Aorta (tissue), 5 donors: ENCODE results near the gene SPATA13. TPM values are rescaled to one million over a fixed set of nuclear protein-coding genes. Genes with fewer than 3 reads are reported as not detected.
"Not testable (repeated sequence)": the region's sequence is repeated elsewhere in the genome, so short reads cannot be mapped to it uniquely, and the experiment has no call there.

Experiments used
- ATAC-seq: fragments of 200-7000 bp; cut with Tn5 transposase; one replicate; pipeline ENCODE4 v1.9.1; 2022; ENCODE audit warnings: moderate library complexity; ENCODE audit not compliant: low FRiP score
- DNase-seq, 2 donors: peaks; one replicate each; pipeline ENCODE4 v3.0.0-alpha.2; 2020
- H3K27ac ChIP-seq, 2 donors: one replicate each; pipeline ENCODE4 v1.5.1; 2013; ENCODE audit warnings: low read length in 2 of 2, mild to moderate bottlenecking in 2 of 2, moderate library complexity in 2 of 2, control low read depth in 1 of 2, inconsistent platforms in 1 of 2, low read depth in 1 of 2
- H3K27me3 ChIP-seq, 2 donors: one replicate each; pipeline ENCODE4 v1.6.1; 2013; ENCODE audit warnings: control low read depth in 1 of 2, low read length in 1 of 2, mild to moderate bottlenecking in 1 of 2, moderate library complexity in 1 of 2; ENCODE audit not compliant: insufficient read depth in 2 of 2, control insufficient read depth in 1 of 2
- H3K36me3 ChIP-seq, 2 donors: one replicate each; pipeline ENCODE4 v1.6.1; 2013; ENCODE audit warnings: control low read depth in 1 of 2, low read length in 1 of 2, mild to moderate bottlenecking in 1 of 2; ENCODE audit not compliant: insufficient read depth in 2 of 2, control insufficient read depth in 1 of 2
- H3K4me1 ChIP-seq, 2 donors: one replicate each; pipeline ENCODE4 v1.6.1; 2013; ENCODE audit warnings: low read length in 2 of 2, control low read depth in 1 of 2, mild to moderate bottlenecking in 1 of 2, moderate library complexity in 1 of 2; ENCODE audit not compliant: insufficient read depth in 2 of 2, control insufficient read depth in 1 of 2
- H3K4me3 ChIP-seq, 2 donors: one replicate each; pipeline ENCODE4 v1.5.1; 2013; ENCODE audit warnings: low read length in 2 of 2, control low read depth in 1 of 2, mild to moderate bottlenecking in 1 of 2
- H3K9me3 ChIP-seq: one replicate; pipeline ENCODE4 v1.6.1; 2013; ENCODE audit warnings: mild to moderate bottlenecking, low read length; ENCODE audit not compliant: control insufficient read depth
- WGBS, 2 donors: extraction: QIAGEN DNeasy Blood & Tissue Kit; methylation state at CpG; one replicate each; pipeline ENCODE4 v1.1.7; 2013; 5-methylcytosine and 5-hydroxymethylcytosine counted together
- intact Hi-C, 2 donors: fragments of 100-400 bp; cut with DNase I; formaldehyde crosslinking; loops; one replicate each; pipeline versions ENCODE4 v1.14.2 to v1.15.0; 2022
- polyA plus RNA-seq, 2 donors: library from polyadenylated mRNA; stranded (reverse); fragments of 200-250 nt; gene quantifications; one replicate each; pipeline ENCODE4 v1.2.3, GENCODE V29; 2013
- total RNA-seq, 2 donors: library from RNA; stranded (reverse); fragmentation: NEBNext Ultra II Directional; extraction: Animal tissue kit (Norgen Biotek cat#: 25700); gene quantifications; one replicate each; pipeline ENCODE4 v1.2.1, GENCODE V29; 2021
- donor health status: healthy with polysubstance abuse.
- donor health status: Bipolar disorder and iron deficiency.
- donor health status: DM: no; HTN: no; CAD: no.
- donor health status: DM: no; HTN: no; CAD: no.
- donor health status: DM: yes; HTN: yes; CAD: no.

Gene SPATA13
- total and polyA plus RNA-seq, 4 donors = 6.1 to 18.2 (median 9.0) TPM

- Histone ChIP-seq H3K27me3 (no peaks in the 10 kb centered on the region), H3K4me3 (no peak overlapping the region), H3K36me3 (peaks cover 0 to 2% of the 10 kb centered on the region in 2 donors), H3K4me1 (no peaks in the 10 kb centered on the region), H3K27ac (no peak overlapping the region), H3K9me3 (no peaks in the 10 kb centered on the region)
- ATAC-seq (peak; percentile 31), DNase-seq (no peak)
- 89 to 92% methylated on average over 36 to 37 of the region's 37 CpGs for WGBS, 2 donors
- intact Hi-C loops = no loop called here
Measured at GRCh38 chr13:24308488-24309020, 148.0 kb downstream of the SPATA13 start.

GRCh38 chr13:24309300-24309699 lies 148.8 kb downstream of the SPATA13 start, which contains the start of gene C1QTNF9:
C1QTNF9 (plus strand) TSS chr13:24309580; CDS start chr13:24316004, 6,424 bp downstream.
- H3K9me3 ChIP-seq, H3K36me3 ChIP-seq, ATAC-seq, H3K27me3 ChIP-seq, H3K4me1 ChIP-seq, DNase-seq, H3K27ac ChIP-seq, intact Hi-C loops, H3K4me3 ChIP-seq: not testable (repeated sequence)
- 43 to 45% methylated on average over 2 of the region's 2 CpGs for WGBS, 2 donors

- intact Hi-C loops = no loop called here
- Histone ChIP-seq H3K27ac (no peak overlapping the region), H3K4me3 (no peak overlapping the region), H3K27me3 (no peaks in the 10 kb centered on the region), H3K9me3 (no peaks in the 10 kb centered on the region), H3K36me3 (no peaks in the 10 kb centered on the region), H3K4me1 (no peaks in the 10 kb centered on the region)
- no peak for DNase-seq
- WGBS, 2 donors = 27 to 32% methylated on average over 5 of the region's 5 CpGs
- no peak for ATAC-seq
Measured at GRCh38 chr13:24313439-24313838, 152.9 kb downstream of the SPATA13 start.

GRCh38 chr13:24317835-24318234 lies 157.3 kb downstream of the SPATA13 start:
- H3K4me3 ChIP-seq, H3K9me3 ChIP-seq, intact Hi-C loops, H3K27me3 ChIP-seq, H3K4me1 ChIP-seq, ATAC-seq, H3K27ac ChIP-seq, DNase-seq, H3K36me3 ChIP-seq: not testable (repeated sequence)
- 81 to 85% methylated on average over 4 to 10 of the region's 10 CpGs for WGBS, 2 donors

- H3K27me3 ChIP-seq, intact Hi-C loops, H3K36me3 ChIP-seq, H3K4me1 ChIP-seq, H3K27ac ChIP-seq, ATAC-seq, DNase-seq, H3K9me3 ChIP-seq, H3K4me3 ChIP-seq: not testable (repeated sequence)
- WGBS, 2 donors = 57 to 61% methylated on average over 3 to 4 of the region's 4 CpGs
Measured at GRCh38 chr13:24318878-24319277, 158.4 kb downstream of the SPATA13 start.

GRCh38 chr13:24319641-24320040 lies 159.1 kb downstream of the SPATA13 start:
- H3K27ac ChIP-seq, H3K4me3 ChIP-seq, ATAC-seq, H3K9me3 ChIP-seq, H3K4me1 ChIP-seq, H3K36me3 ChIP-seq, DNase-seq, intact Hi-C loops, H3K27me3 ChIP-seq: not testable (repeated sequence)
- 83 to 86% methylated on average over 6 of the region's 6 CpGs for WGBS, 2 donors

- H3K4me1 ChIP-seq, intact Hi-C loops, ATAC-seq, H3K4me3 ChIP-seq, H3K36me3 ChIP-seq, H3K27me3 ChIP-seq, H3K27ac ChIP-seq, DNase-seq, H3K9me3 ChIP-seq: not testable (repeated sequence)
- 92% methylated on average over 8 of the region's 8 CpGs for WGBS, 2 donors
Measured at GRCh38 chr13:24321416-24321815, 160.9 kb downstream of the SPATA13 start.

GRCh38 chr13:24322470-24322869 lies 161.9 kb downstream of the SPATA13 start:
- H3K9me3 ChIP-seq, H3K27me3 ChIP-seq, H3K27ac ChIP-seq, H3K4me3 ChIP-seq, intact Hi-C loops, H3K4me1 ChIP-seq, H3K36me3 ChIP-seq, ATAC-seq, DNase-seq: not testable (repeated sequence)
- 45 to 66% methylated on average over 2 of the region's 2 CpGs for WGBS, 2 donors

GRCh38 chr13:24323036-24323738 lies 162.7 kb downstream of the SPATA13 start:
- Histone ChIP-seq H3K36me3 (no peaks in the 10 kb centered on the region), H3K4me1 (no peaks in the 10 kb centered on the region), H3K27me3 (no peaks in the 10 kb centered on the region), H3K9me3 (no peaks in the 10 kb centered on the region), H3K27ac (no peak overlapping the region), H3K4me3 (no peak overlapping the region)
- 84 to 88% methylated on average over 28 of the region's 28 CpGs for whole genome bisulfite sequencing, 2 donors
- intact Hi-C loops = no loop called here
- ATAC-seq = no peak
- DNase-seq = no peak
